CD1c-positive myeloid dendritic cell (primary cell): ENCODE measurements around the gene GRK1.

ENCODE experiments used
- DNase-seq: peaks from one replicate; pipeline ENCODE4 v3.0.0-alpha.2; 2016; ENCODE audit errors: extremely low spot score

Gene GRK1

GRCh38 chr13:113650275-113650674 lies 16.7 kb upstream of the GRK1 start:
- DNase-seq = no peak

- no peak for DNase-seq
These were observed 16.3 kb upstream of the GRK1 start for GRCh38 chr13:113650731-113651148.

GRCh38 chr13:113651511-113652403 lies 15.3 kb upstream of the GRK1 start:
- no peak for DNase-seq

GRCh38 chr13:113652404-113653263 lies 14.4 kb upstream of the GRK1 start:
- DNase-seq = no peak

DNA sequence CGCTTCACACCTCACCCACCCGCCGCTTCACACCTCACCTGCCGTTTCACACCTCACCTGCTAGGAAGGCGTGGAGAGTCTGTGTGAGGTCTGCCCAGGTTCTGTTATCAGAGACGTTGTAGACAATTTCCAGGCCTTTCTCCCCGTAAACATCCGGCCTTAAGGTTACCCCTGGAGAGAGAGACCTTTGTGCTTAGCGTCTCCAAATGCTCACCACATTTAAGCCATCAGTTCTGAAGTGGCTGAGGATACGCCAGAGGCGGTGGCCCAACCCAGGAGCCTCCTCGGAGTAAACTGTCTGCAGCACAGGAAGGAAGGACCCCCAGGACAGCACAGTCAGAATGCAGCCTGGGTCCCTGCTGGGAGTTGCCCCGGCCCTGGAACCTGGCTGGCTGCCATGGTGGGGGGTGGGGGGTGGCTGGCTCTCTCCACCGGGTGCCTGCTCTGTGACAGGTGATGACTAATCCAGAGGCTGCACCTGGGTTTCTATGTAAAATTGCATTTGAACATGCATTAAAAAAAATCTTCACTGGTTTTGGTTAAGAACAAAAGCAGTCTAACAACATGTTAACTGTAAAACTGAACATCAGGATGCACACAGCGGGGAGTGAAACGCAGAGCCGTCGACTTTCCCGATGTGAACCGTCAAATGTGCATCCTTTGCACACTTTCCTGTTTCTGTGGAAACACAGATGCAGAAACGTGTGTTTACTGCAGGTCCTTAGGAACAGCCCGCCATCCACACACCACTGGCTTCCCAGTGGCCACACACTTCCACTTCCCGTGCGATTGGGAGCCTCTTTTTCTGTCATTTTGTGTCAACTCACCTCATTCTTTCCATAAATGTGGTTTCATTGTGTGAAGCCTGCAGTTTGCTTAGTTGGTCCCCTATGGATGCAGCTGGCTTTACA lies 13.5 kb upstream of the GRK1 start:
- no peak for DNase-seq

DNA sequence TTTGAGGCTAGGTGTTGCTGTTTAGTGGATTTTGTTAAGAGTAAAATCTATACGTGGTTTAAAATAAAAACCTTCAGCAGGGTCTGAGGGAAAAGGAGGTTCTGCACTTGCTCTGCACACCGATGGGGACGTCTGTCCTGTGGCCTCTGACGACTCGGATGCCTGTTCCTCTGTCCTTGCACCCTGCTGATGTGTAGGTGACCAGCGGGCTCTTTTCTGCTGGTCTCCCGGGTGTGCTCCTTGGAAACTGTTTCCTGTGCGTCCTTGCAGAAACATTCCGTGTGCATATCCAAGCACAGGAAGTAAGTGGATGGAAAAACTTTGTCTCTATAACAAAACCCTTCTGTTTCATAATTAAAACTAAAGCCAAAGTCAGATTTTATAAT lies 12.9 kb upstream of the GRK1 start:
- no peak for DNase-seq

- DNase-seq = no peak
These were observed 12.3 kb upstream of the GRK1 start for GRCh38 chr13:113654591-113655345.

GRCh38 chr13:113655346-113656002 lies 11.5 kb upstream of the GRK1 start:
- DNase-seq = no peak

DNA sequence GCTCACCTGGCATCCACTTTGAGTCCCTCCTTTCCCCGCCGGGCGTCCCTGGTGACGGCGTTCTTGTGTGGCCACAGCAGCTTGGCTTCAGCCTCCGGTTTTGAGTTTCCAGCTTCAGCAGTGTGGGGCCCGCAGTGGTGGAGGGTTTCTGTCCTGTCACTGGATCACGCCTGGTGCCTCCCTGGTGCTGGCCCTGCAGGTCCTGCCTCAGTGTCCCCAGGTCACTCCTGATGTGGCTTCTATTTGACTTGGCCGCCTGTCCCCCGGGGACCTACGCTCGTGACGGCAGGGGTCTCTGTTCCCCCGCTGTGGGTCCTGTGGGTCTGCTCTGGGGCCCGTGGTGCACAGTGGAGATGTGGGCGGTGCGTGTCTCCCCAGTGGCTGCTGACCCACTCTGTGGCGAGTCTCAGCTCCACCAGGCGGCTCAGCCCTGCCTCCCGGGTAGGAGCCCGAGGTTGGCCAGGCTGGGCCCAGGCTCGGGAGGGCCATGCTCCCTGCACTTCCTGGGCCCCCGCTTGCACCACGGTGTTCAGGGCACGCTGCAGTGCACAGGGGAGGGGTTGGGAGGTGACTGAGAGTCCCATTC lies 10.9 kb upstream of the GRK1 start:
- DNase-seq = no peak

GRCh38 chr13:113656831-113657671 lies 10.0 kb upstream of the GRK1 start:
- no peak for DNase-seq

DNA sequence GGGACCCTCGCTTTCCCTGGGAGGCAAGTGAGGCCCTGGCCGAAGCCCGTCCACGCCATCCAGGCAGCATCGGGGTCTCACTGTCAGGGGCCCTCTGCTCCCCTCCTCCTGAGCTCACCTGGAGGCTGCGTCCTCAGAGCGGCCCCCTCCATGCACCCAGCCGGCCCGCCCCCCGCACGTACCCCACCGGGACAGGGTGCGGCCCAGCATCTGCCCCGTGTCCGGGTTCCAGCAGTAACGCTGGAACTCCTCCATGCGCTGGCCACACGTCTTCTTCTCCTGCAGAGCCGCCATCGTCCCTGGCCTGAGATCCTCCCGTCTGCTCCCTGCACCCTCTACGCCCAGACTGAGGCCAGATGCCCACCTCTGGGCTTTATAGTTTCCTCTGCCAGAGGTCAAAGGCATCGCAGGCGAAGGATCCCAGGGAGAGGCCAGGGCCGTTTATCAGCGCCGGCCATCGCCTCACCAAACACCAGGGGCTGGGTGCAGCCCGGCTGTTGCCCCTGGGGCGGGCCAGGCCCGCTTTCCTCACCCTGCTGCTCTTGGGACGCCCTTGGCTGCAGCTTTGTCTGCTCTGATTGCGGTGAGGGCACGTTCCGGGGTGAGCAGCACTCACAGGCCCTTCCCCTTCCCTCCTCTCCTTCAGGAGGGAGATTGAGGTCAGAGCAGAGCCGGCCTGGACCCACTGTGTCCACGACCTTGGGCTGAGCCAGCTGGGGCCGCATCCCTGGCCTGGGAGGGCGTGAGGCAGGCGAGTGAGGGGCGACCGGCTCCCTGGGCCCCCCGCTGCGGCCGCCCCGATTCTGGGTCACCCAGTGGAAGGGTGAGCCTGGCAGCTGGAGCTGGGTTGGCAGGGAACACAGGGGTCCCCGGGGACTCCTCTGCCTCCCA lies 8.9 kb upstream of the GRK1 start, which contains the start of gene ATP4B:
Gene ATP4B (minus strand): TSS at position 348 of the 891 bp plus-strand sequence. CDS start 54 bp downstream, at position 294.
- DNase-seq = no peak

- DNase-seq = no peak
These were observed 8.2 kb upstream of the GRK1 start for GRCh38 chr13:113658836-113659235.

- DNase-seq = no peak
These were observed 7.7 kb upstream of the GRK1 start for GRCh38 chr13:113659337-113659736.

DNA sequence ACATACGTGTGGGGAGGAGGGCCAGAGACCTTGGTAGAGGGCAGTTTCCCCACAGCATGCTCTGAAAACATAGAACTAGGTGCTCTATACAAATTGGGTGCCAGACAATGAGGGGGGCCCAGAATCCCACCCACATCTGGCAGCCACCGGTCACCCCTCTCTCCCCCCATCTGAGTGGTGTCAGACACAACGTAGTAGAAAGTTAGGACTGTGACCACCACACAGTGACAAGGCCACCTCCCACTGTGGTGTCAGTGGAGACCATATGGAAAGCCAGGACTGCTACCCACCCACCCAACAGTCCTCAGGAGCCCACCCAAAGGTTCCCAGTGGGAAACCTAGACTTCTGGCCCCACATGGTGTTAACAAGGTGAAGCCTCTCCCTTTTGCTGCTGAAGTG lies 7.0 kb upstream of the GRK1 start:
- DNase-seq = no peak

- DNase-seq = no peak
These were observed 5.5 kb upstream of the GRK1 start for GRCh38 chr13:113661509-113661908.

DNA sequence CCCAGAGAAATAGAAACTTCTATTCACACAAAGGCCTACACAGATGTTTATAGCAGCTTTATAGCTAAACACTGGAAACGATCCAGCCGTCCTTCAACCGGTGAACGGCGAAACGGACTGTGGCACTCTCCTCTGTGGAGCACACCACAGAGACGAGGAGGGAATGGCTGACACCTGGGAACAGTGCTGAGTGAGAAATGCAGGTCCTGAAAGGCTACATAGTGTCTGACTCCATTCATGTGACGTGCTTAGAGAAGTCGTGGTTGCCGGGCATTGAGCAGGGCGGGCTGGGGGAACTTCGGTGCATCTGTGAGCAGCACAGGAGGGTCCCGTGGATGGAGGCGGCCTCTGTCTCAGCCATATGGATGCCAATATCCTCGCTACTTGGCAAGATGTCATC lies 3.1 kb upstream of the GRK1 start:
- no peak for DNase-seq

DNA sequence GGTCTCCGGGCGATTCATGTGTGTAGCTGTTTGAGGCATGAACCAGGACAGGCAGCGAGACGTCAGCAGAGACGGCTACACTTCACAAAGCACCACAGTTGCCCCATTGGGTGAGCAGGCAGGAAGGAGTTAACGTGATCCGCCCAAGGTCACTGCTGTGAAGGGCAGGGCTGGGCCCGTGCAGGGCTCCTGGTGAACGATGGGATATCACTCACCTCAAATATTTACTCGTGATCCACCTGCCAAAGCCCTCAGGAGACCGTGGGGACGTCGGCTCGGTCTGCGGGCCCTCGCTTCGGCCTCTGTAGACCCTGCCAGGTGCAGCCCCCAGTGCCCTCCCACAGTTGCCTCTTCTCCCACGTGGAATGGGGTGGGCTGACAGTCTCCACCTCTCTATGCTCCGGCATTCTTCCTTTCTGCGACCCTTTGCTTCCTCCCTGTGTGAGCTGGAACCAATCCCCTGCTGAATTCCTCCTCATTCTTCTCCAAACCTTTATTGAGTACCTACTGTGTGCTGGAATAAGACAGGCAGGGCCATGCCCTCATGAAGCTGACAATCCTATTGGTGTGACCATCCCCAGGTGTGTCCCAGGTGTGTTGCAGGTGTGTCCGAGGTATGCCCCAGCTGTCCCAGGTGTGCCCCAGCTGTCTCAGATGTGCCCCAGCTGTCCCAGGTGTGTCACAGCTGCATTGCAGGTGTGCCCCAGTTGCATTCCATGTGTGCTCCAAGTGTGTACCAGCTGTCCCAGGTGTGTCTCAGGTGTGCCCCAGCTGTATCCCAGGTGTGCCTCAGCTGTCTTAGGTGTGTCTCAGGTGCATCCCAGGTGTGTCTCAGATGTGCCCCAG lies 2.0 kb upstream of the GRK1 start:
- no peak for DNase-seq
